Lower leg skin (tissue), 4 donors: ENCODE results near the gene FAM20A. TPM values are rescaled to one million over a fixed set of nuclear protein-coding genes. Genes with fewer than 3 reads are reported as not detected.

Experiments
- DNase-seq, 2 donors: peaks; one replicate each; pipeline ENCODE4 v3.0.0-alpha.2; 2019; ENCODE audit warnings: low spot score in 2 of 2
- H3K4me3 ChIP-seq: fragments of 200-600 bp; sonication (generic); 2 replicates; pipeline ENCODE4 v1.5.1; 2017; ENCODE audit warnings: mild to moderate bottlenecking, low read depth; ENCODE audit not compliant: poor library complexity, severe bottlenecking
- POLR2A ChIP-seq, 2 donors: fragments of 450-650 bp; IDR thresholded peaks; one replicate each; pipeline ENCODE4 v1.6.1; 2016 to 2017; ENCODE audit warnings: antibody characterized with exemption in 2 of 2, mild to moderate bottlenecking in 1 of 2, moderate library complexity in 1 of 2
- WGBS, 2 donors: methylation state at CpG; one replicate each; pipeline ENCODE4 v1.1.5; 2018; 5-methylcytosine and 5-hydroxymethylcytosine counted together
- intact Hi-C: fragments of 100-400 bp; cut with DNase I; formaldehyde crosslinking; loops from one replicate; pipeline ENCODE4 v1.15.0; 2023; ENCODE audit warnings: low total_unique reads
- total RNA-seq, 4 donors: library from RNA; depleted of rRNA; stranded (reverse); fragments of >200 nt; gene quantifications; one replicate each; pipeline ENCODE4 v1.1.0, GENCODE V29; 2016
- TF ChIP-seq, protein P1 (sequence below), 3 donors: fragments of 450-650 bp; IDR thresholded peaks; one replicate each; pipeline ENCODE4 v1.5.1; 2016; ENCODE audit warnings: antibody characterized with exemption in 3 of 3, mild to moderate bottlenecking in 3 of 3, moderate library complexity in 2 of 3

FAM20A gene
- total RNA-seq, 4 donors from 2014 or later, result 2.6 to 5.8 (median 4.3) TPM

DNA sequence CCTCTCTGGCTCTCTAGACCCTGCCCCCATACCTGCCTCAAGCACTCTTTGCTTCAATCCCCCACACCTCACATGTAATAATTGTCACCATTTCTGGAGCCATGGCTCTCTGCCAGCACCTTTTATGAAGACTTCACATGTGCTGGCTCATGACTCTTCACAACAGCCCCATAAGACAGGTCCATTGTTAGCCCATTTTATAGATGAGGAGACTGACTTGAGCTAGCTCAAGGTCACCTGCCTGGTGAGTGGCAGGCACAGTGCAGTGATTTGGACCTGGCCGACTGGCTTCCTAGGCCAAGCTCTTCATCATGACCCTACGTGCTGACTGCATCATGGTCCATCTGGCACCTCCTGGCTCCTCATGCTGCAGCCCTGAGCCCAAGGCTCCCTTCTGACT, 25.0 kb downstream of the FAM20A start:
- intact Hi-C loops, result no loop called here
- WGBS, 2 donors, result 81 to 95% methylated on average over 2 of the region's 2 CpGs
- no peak for DNase-seq
- TF ChIP-seq, protein P1, sequence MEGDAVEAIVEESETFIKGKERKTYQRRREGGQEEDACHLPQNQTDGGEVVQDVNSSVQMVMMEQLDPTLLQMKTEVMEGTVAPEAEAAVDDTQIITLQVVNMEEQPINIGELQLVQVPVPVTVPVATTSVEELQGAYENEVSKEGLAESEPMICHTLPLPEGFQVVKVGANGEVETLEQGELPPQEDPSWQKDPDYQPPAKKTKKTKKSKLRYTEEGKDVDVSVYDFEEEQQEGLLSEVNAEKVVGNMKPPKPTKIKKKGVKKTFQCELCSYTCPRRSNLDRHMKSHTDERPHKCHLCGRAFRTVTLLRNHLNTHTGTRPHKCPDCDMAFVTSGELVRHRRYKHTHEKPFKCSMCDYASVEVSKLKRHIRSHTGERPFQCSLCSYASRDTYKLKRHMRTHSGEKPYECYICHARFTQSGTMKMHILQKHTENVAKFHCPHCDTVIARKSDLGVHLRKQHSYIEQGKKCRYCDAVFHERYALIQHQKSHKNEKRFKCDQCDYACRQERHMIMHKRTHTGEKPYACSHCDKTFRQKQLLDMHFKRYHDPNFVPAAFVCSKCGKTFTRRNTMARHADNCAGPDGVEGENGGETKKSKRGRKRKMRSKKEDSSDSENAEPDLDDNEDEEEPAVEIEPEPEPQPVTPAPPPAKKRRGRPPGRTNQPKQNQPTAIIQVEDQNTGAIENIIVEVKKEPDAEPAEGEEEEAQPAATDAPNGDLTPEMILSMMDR (IDR thresholded peaks at IDR 0.05), result no peak
- no peak for TF ChIP-seq POLR2A (IDR thresholded peaks at IDR 0.05)
- no peak overlapping the region for H3K4me3 ChIP-seq

DNA sequence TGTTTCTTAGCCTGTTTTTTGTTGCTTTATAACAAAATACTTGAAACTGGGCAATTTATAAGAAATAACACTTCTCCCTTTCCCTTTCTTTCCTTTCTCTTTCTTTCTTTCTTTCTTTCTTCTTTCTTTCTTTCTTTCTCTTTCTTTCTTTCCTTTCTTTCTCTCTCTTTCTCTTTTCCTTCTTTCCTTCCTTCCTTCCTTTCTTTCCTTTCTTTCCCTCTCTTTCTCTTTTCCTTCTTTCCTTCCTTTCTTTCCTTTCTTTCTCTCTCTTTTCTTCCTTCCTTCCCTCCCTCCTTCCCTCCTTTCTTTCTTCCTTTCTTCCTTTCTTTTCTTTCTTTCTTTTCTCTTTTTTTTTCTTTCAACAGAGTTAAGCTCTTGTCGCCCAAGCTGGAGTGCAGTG, 27.8 kb downstream of the FAM20A start:
- WGBS, 2 donors, result 96 to 100% methylated on average over 1 of the region's 1 CpG
- intact Hi-C loops, result no loop called here
- DNase-seq, result no peak
- no peak overlapping the region for H3K4me3 ChIP-seq
- TF ChIP-seq, protein P1 (IDR thresholded peaks at IDR 0.05), result no peak
- TF ChIP-seq POLR2A (IDR thresholded peaks at IDR 0.05), result no peak

DNA sequence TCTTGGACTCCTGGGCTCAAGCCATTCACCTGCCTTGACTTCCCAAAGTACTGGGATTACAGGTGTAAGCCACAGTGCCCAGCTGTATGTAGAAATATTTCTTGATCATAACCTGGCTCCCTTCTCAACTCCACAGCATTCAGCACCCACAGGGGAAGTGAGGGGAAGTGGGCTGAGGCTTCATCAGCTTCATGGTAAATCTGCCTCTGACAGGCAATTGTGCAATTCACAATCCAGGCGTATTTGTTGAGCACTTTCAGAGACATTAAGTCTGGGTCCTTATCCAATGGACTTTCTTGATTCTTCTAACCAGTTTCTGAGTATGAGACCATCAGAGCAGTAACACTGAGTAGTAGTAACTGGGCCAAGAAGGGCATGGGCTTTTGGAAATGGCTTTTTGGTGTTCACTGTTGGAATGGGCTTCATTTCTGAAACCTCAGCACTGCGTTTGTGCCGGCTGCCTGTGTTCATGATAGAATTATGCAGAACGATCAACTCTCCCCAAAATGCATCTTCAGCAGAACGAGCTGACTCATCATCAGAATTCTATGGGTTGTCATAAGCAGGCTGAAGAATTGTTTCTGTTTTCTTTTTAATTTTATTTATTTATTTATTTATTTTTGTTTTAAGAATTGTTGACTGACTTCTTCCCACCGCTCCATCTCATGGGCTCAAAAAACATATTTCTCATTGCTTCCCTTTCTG, 28.9 kb downstream of the FAM20A start:
- no peak for DNase-seq

DNA sequence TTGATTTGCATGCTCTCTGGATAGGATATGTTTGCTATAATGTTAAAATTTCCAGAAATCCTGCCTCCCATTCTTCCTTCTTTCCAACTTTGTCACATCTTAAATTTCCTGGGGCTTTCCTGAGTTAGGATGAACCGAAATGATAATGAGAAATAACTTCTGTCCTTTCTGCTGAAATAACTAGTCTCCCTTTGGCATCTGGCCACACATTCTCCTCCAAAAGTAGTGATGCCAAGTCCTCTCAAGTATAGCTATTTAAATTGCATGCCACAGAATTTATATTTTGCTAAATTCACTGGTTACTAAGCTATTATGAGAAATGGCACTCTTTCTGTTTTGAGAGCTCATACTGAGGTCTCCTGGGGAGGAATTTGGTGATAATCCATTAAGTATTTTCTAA, 30.6 kb downstream of the FAM20A start:
- 55 to 67% methylated on average over 1 of the region's 1 CpG for WGBS, 2 donors

More for the DNA sequence above, 28.9 kb downstream of the FAM20A start:
- no peak overlapping the region for H3K4me3 ChIP-seq
- intact Hi-C loops, result no loop called here
- TF ChIP-seq, protein P1 (IDR thresholded peaks at IDR 0.05), result no peak
- no peak for TF ChIP-seq POLR2A (IDR thresholded peaks at IDR 0.05)
- WGBS, 2 donors, result 92 to 95% methylated on average over 6 of the region's 6 CpGs

DNA sequence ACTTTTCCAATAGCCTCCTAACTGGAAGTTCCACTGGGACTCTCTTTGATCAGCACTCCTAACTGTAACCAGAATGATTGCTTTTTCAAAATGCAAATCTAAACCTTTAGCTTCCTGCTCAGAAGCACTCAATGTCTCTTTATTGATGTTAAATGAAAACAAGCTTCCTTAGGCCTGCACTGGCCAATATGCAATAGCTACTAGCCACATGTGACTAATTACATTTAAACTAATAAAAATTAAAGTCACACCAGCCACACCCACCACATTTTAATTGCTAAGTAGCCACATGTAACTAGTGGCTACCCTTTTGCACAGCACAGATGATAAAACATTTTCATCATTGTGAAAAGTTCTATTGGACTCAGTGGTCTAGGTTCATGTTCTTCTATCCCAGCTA, 31.8 kb downstream of the FAM20A start:
- intact Hi-C loops, result loop anchor here (10.0 kb wide), 1 partner anchor 185 kb away; no protein-coding TSS in a partner anchor
- H3K4me3 ChIP-seq, result no peak overlapping the region
- DNase-seq, result no peak
- no peak for TF ChIP-seq POLR2A (IDR thresholded peaks at IDR 0.05)
- TF ChIP-seq, protein P1 (IDR thresholded peaks at IDR 0.05), result no peak

More for the DNA sequence above, 30.6 kb downstream of the FAM20A start:
- intact Hi-C loops, result no loop called here
- H3K4me3 ChIP-seq, result no peak overlapping the region
- no peak for DNase-seq
- TF ChIP-seq, protein P1 (IDR thresholded peaks at IDR 0.05), result no peak
- TF ChIP-seq POLR2A (IDR thresholded peaks at IDR 0.05), result no peak

DNA sequence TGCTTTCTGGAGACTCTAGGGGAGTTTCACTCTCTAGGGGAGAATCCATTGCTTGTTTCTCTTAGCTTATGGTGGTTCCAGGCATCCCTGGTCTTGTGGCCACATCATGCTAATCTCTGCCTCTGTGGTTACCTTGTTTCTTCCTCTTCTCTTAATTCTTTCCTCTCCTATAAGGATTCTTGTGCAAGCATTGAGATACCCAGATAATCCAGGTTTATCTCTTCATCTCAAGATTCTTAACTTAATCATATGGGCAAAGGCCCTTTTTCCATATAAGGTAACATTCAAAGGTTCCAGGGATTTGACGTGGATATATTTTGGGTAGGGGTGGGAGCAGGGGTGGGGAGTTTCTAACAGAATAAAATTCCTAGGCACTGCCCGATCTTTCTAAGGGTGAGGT, 32.6 kb downstream of the FAM20A start:
- 74 to 89% methylated on average over 2 of the region's 2 CpGs for WGBS, 2 donors
- intact Hi-C loops, result loop anchor here (10.0 kb wide), 1 partner anchor 186 kb away; no protein-coding TSS in a partner anchor
- no peak for DNase-seq

More for the DNA sequence above, 32.6 kb downstream of the FAM20A start:
- no peak overlapping the region for H3K4me3 ChIP-seq
- TF ChIP-seq, protein P1 (IDR thresholded peaks at IDR 0.05), result no peak
- TF ChIP-seq POLR2A (IDR thresholded peaks at IDR 0.05), result no peak
